Calu3 (cell line): Measurements from ENCODE around the gene ARHGEF26. TPM values are rescaled to one million over a fixed set of nuclear protein-coding genes. Genes with fewer than 3 reads are reported as not detected.

Experiments
- BruUV-seq: library from RNA; stranded (reverse); fragments of 400-500 nt; replicated peaks from 2 replicates; lab custom pipeline; 2021; lab: Mats Ljungman, UMichigan
- CTCF ChIA-PET: fragments of 300-600 bp; sonication (Branson Sonifier 250); formaldehyde crosslinking; loops from one replicate; lab custom pipeline; 2022; ENCODE audit warnings: antibody characterized with exemption; lab: Charles Lee
- DNase-seq: peaks from one replicate; pipeline ENCODE4 v3.0.0; 2022
- H3K27ac Mint-ChIP-seq: one replicate; pipeline ENCODE4 v1.8.0; 2022; ENCODE audit warnings: mixed read lengths; ENCODE audit not compliant: unreplicated experiment
- H3K27me3 Mint-ChIP-seq: one replicate; pipeline ENCODE4 v1.8.0; 2022; ENCODE audit warnings: mixed read lengths; ENCODE audit not compliant: unreplicated experiment
- H3K36me3 Mint-ChIP-seq: one replicate; pipeline ENCODE4 v1.8.0; 2022; ENCODE audit warnings: mild to moderate bottlenecking, moderate library complexity, mixed read lengths; ENCODE audit not compliant: insufficient read depth, unreplicated experiment
- H3K4me1 Mint-ChIP-seq: one replicate; pipeline ENCODE4 v1.8.0; 2022; ENCODE audit warnings: mild to moderate bottlenecking, low read depth, mixed read lengths; ENCODE audit not compliant: unreplicated experiment
- H3K4me3 Mint-ChIP-seq: one replicate; pipeline ENCODE4 v1.8.0; 2022; ENCODE audit warnings: mild to moderate bottlenecking, low read depth, moderate library complexity, mixed read lengths; ENCODE audit not compliant: unreplicated experiment
- H3K9me3 Mint-ChIP-seq: one replicate; pipeline ENCODE4 v1.8.0; 2022; ENCODE audit warnings: low read depth, mixed read lengths; ENCODE audit not compliant: unreplicated experiment
- CTCF ChIP-seq: fragments of 200-600 bp; IDR thresholded peaks from one replicate; pipeline ENCODE4 v1.8.0; 2022; ENCODE audit warnings: antibody characterized with exemption; ENCODE audit not compliant: unreplicated experiment
- intact Hi-C: fragments of 100-400 bp; cut with micrococcal nuclease; formaldehyde crosslinking; loops from one replicate; pipeline ENCODE4 v1.10.0; 2022; ENCODE audit not compliant: unreplicated experiment
- total RNA-seq: library from RNA; stranded (reverse); gene quantifications from 2 replicates; pipeline ENCODE4 v1.2.3, GENCODE V29; 2022

The ARHGEF26 gene
- total RNA-seq, 1 experiment from 2014 or later, result 21.4 TPM

- H3K9me3 Mint-ChIP-seq, result no peaks in the 10 kb centered on the region
- H3K36me3 Mint-ChIP-seq, result no peaks in the 10 kb centered on the region
- H3K27ac Mint-ChIP-seq, result no peak overlapping the region
- TF ChIP-seq CTCF, result no peak
- DNase-seq, result no peak
- H3K4me1 Mint-ChIP-seq, result no peaks in the 10 kb centered on the region
- intact Hi-C loops, result no loop called here
- H3K4me3 Mint-ChIP-seq, result no peak overlapping the region
- no peaks in the 10 kb centered on the region for H3K27me3 Mint-ChIP-seq
- no TSS peak for BruUV-seq
- CTCF ChIA-PET, result interaction anchor here (0.8 to 0.9 kb wide), 2 partner anchors 8 to 55 kb away, joined by 3 to 7 read pairs; partner anchors contain the start of gene ARHGEF26
These were observed 54.8 kb downstream of the ARHGEF26 start for GRCh38 chr3:154176036-154176435.

GRCh38 chr3:154177406-154177805, 56.2 kb downstream of the ARHGEF26 start:
- no peaks in the 10 kb centered on the region for H3K27me3 Mint-ChIP-seq
- H3K4me3 Mint-ChIP-seq, result no peak overlapping the region
- no peak for TF ChIP-seq CTCF
- CTCF ChIA-PET, result no interaction called here
- no peaks in the 10 kb centered on the region for H3K9me3 Mint-ChIP-seq
- intact Hi-C loops, result no loop called here
- H3K27ac Mint-ChIP-seq, result no peak overlapping the region
- no peaks in the 10 kb centered on the region for H3K36me3 Mint-ChIP-seq
- no peak for DNase-seq
- no TSS peak for BruUV-seq
- no peaks in the 10 kb centered on the region for H3K4me1 Mint-ChIP-seq

- H3K9me3 Mint-ChIP-seq, result no peaks in the 10 kb centered on the region
- CTCF ChIA-PET, result interaction anchor here (0.6 to 0.8 kb wide), 2 partner anchors 50 to 1075 kb away, joined by 4 to 5 read pairs; no protein-coding TSS in a partner anchor
- no peak overlapping the region for H3K4me3 Mint-ChIP-seq
- H3K27ac Mint-ChIP-seq, result no peak overlapping the region
- intact Hi-C loops, result no loop called here
- no peaks in the 10 kb centered on the region for H3K27me3 Mint-ChIP-seq
- BruUV-seq, result no TSS peak
- no peak for DNase-seq
- no peaks in the 10 kb centered on the region for H3K4me1 Mint-ChIP-seq
- TF ChIP-seq CTCF, result no peak
- no peaks in the 10 kb centered on the region for H3K36me3 Mint-ChIP-seq
These were observed 57.0 kb downstream of the ARHGEF26 start for GRCh38 chr3:154178172-154178571.

GRCh38 chr3:154180836-154181691, 59.9 kb downstream of the ARHGEF26 start:
- no peaks in the 10 kb centered on the region for H3K9me3 Mint-ChIP-seq
- H3K27me3 Mint-ChIP-seq, result no peaks in the 10 kb centered on the region
- no peaks in the 10 kb centered on the region for H3K36me3 Mint-ChIP-seq
- CTCF ChIA-PET, result no interaction called here
- no TSS peak for BruUV-seq
- H3K4me1 Mint-ChIP-seq, result no peaks in the 10 kb centered on the region
- peak; percentile 28 for DNase-seq
- H3K27ac Mint-ChIP-seq, result no peak overlapping the region
- no peak for TF ChIP-seq CTCF
- intact Hi-C loops, result no loop called here
- H3K4me3 Mint-ChIP-seq, result no peak overlapping the region
